GM18520 (cell line): ENCODE results near the gene DAZL.

Source experiments
- ATAC-seq: cut with Tn5 transposase; IDR thresholded peaks from one replicate; pipeline ENCODE4 v1.9.1; 2021; ENCODE audit not compliant: unreplicated experiment

The DAZL gene

GRCh38 chr3:16546186-16547010 lies 58.8 kb downstream of the DAZL start:
- no peak for ATAC-seq

DNA sequence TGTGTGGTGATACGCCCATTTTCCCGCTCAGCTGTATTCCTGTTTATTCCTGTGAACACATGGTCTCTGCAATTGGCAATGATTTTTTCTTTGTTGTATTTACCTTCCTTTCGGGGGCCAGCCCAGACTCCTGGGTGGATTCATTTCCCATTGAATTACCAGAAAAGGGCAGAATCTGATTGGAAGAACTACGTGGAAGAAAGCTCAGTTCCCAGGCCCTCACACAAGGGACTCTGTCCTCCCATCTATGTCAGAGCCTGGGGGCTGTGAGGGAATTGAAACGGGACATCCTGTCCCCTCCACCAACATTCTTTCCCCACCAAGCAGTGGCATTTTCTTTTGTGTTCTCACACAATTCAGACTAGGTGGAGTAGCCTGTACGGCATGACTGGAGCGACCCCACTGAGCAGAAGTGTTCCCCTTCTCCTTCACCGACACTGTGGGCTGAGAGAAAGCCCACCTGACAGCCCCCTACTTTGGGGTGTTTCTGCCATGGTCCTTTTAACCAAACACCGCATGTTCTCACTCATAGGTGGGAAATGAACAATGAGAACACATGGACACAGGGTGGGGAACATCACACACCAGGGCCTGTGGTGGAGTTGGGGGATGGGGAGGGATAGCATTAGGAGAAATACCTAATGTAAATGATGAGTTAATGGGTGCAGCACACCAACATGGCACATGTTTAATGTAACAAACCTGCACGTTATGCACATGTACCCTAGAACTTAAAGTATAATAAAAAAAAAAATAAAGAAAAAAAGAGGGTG lies 59.6 kb downstream of the DAZL start:
- no peak for ATAC-seq

- ATAC-seq: no peak
Measured at GRCh38 chr3:16543242-16543864, 61.9 kb downstream of the DAZL start.

DNA sequence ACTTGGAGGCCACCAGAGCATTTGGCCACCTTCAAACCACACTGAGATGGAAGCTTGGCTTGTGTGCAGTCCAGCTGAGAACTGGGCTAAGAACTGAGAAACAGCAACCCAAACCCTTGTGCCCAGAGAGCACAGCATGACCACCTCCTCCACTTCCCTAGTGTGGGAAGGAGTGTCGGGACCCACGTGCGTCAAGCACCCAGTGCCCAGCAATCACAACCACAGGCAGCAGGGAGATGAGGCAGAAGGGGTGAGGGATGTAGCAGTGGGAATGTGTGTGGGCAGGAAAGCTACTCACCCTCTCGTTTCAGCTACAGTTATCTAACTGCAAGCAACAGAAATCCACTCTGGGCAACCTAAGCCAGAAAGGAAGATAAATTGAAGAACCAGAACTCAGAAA lies 66.7 kb downstream of the DAZL start:
- ATAC-seq: no peak

GRCh38 chr3:16536996-16537395 lies 68.2 kb downstream of the DAZL start:
- ATAC-seq: no peak
